ENCODE data around the gene CEP72. TPM values are rescaled to one million over a fixed set of nuclear protein-coding genes. Genes with fewer than 3 reads are reported as not detected.

Gene CEP72
- total and polyA plus RNA-seq, 4 donors, result 1.3 to 5.9 (median 2.6) TPM

GRCh38 chr5:593511-593910, 18.6 kb upstream of the CEP72 start:
- Histone ChIP-seq H3K4me1 (ENCODE audit: control insufficient read depth in 4 of 4, insufficient read depth in 4 of 4, low read length in 3 of 4) (no peaks in the 10 kb centered on the region), H3K27me3 (ENCODE audit: control insufficient read depth in 4 of 4, insufficient read depth in 4 of 4, low read length in 3 of 4) (peaks cover 0 to 4% (median 2%) of the 10 kb centered on the region in 4 donors), H3K9ac (ENCODE audit: low read depth in 1 of 2, low read length in 2 of 2) (no peak overlapping the region), H3K36me3 (ENCODE audit: control insufficient read depth in 4 of 4, insufficient read depth in 3 of 4, low read depth in 1 of 4, low read length in 3 of 4) (no peaks in the 10 kb centered on the region), H3K9me3 (ENCODE audit: control insufficient read depth in 4 of 4, low read length in 3 of 4) (peaks cover 0 to 2% (median 0%) of the 10 kb centered on the region in 4 donors), H3K4me3 (ENCODE audit: low read depth in 1 of 3, low read length in 3 of 3) (no peak overlapping the region), H3K27ac (ENCODE audit: low read depth in 1 of 2, low read length in 2 of 2) (no peak overlapping the region)
- TF ChIP-seq EGR1 (IDR thresholded peaks at IDR 0.05; ENCODE audit: low read depth in 2 of 2) (no peak), JUND (IDR thresholded peaks at IDR 0.05) (no peak), FOXA2 (IDR thresholded peaks at IDR 0.05) (no peak), HNF4A (conservative IDR thresholded peaks at IDR 0.05) (no peak), FOXA1 (IDR thresholded peaks at IDR 0.05) (no peak), HNF4G (IDR thresholded peaks at IDR 0.05) (no peak), SP1 (IDR thresholded peaks at IDR 0.05) (no peak), NR2F2 (IDR thresholded peaks at IDR 0.05) (no peak), TAF1 (conservative IDR thresholded peaks at IDR 0.05) (no peak), RXRA (IDR thresholded peaks at IDR 0.05) (no peak), ATF3 (IDR thresholded peaks at IDR 0.05) (no peak), RAD21 (IDR thresholded peaks at IDR 0.05) (no peak), GABPA (IDR thresholded peaks at IDR 0.05 in 1 of 2, conservative IDR thresholded peaks at IDR 0.05 in 1 of 2) (no peak), YY1 (IDR thresholded peaks at IDR 0.05) (no peak), MAX (IDR thresholded peaks at IDR 0.05) (no peak)
- TF ChIP-seq, protein P1, sequence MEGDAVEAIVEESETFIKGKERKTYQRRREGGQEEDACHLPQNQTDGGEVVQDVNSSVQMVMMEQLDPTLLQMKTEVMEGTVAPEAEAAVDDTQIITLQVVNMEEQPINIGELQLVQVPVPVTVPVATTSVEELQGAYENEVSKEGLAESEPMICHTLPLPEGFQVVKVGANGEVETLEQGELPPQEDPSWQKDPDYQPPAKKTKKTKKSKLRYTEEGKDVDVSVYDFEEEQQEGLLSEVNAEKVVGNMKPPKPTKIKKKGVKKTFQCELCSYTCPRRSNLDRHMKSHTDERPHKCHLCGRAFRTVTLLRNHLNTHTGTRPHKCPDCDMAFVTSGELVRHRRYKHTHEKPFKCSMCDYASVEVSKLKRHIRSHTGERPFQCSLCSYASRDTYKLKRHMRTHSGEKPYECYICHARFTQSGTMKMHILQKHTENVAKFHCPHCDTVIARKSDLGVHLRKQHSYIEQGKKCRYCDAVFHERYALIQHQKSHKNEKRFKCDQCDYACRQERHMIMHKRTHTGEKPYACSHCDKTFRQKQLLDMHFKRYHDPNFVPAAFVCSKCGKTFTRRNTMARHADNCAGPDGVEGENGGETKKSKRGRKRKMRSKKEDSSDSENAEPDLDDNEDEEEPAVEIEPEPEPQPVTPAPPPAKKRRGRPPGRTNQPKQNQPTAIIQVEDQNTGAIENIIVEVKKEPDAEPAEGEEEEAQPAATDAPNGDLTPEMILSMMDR (IDR thresholded peaks at IDR 0.05; ENCODE audit: low read depth, low read length, missing input control), result no peak
- no peak for DNase-seq (ENCODE audit: low spot score)
- 82% methylated on average over 8 of the region's 8 CpGs for WGBS

DNA sequence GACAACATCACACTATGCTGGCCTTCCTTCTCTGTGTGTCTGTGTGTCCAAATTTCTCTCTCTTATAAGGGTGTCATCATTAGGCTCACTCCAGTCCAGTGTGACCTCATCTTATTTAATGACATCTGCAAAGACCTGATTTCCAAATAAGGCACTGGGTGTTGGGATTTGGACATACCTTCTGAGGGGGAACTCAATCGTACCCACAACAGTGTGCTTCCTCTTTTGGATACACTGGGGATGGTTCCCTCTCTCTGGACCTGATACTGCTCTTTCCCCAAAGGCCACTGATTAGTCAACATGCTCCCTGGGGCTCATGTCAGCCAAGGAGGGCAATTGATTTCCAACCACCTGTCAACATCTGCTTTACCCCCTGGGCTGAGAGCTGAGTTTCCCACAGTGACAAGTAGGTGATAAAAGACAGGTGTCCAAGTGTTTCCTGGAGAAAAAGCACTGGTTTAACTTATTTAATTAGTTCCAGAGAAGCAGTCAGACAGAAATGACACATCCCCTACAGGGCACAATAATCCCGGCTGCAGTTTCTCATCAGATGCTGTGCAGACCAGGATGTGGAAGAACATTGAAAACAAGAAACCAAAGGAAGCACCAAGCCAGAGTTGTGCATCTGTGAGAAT, 17.8 kb upstream of the CEP72 start:
- no peak overlapping the region for H3K9ac ChIP-seq (ENCODE audit: low read depth in 1 of 2, low read length in 2 of 2)
- H3K36me3 ChIP-seq (ENCODE audit: control insufficient read depth in 4 of 4, insufficient read depth in 3 of 4, low read depth in 1 of 4, low read length in 3 of 4), result no peaks in the 10 kb centered on the region
- TF ChIP-seq, protein P1 (IDR thresholded peaks at IDR 0.05; ENCODE audit: low read depth, low read length, missing input control), result no peak
- TF ChIP-seq JUND (IDR thresholded peaks at IDR 0.05) (no peak), SP1 (IDR thresholded peaks at IDR 0.05) (no peak), HNF4G (IDR thresholded peaks at IDR 0.05) (no peak), GABPA (IDR thresholded peaks at IDR 0.05 in 1 of 2, conservative IDR thresholded peaks at IDR 0.05 in 1 of 2) (no peak), YY1 (IDR thresholded peaks at IDR 0.05) (no peak), NR2F2 (IDR thresholded peaks at IDR 0.05) (no peak), HNF4A (conservative IDR thresholded peaks at IDR 0.05) (no peak), ATF3 (IDR thresholded peaks at IDR 0.05) (no peak), TAF1 (conservative IDR thresholded peaks at IDR 0.05) (no peak)
- H3K9me3 ChIP-seq (ENCODE audit: control insufficient read depth in 4 of 4, low read length in 3 of 4), result peaks cover 0 to 2% (median 0%) of the 10 kb centered on the region in 4 donors
- H3K27ac ChIP-seq (ENCODE audit: low read depth in 1 of 2, low read length in 2 of 2), result no peak overlapping the region
- peaks cover 0 to 4% (median 2%) of the 10 kb centered on the region in 4 donors for H3K27me3 ChIP-seq (ENCODE audit: control insufficient read depth in 4 of 4, insufficient read depth in 4 of 4, low read length in 3 of 4)
- WGBS, result 43% methylated on average over 2 of the region's 2 CpGs
- no peaks in the 10 kb centered on the region for H3K4me1 ChIP-seq (ENCODE audit: control insufficient read depth in 4 of 4, insufficient read depth in 4 of 4, low read length in 3 of 4)
- no peak overlapping the region for H3K4me3 ChIP-seq (ENCODE audit: low read depth in 1 of 3, low read length in 3 of 3)
- no peak for DNase-seq (ENCODE audit: low spot score)
